HG02642 (cell line): Measurements from ENCODE around the gene WFDC8.
"Not testable (repeated sequence)": the region's sequence is repeated elsewhere in the genome, so short reads cannot be mapped to it uniquely, and the experiment has no call there.

Experiments used
- ATAC-seq: cut with Tn5 transposase; IDR thresholded peaks from one replicate; pipeline ENCODE4 v1.9.1; 2021; ENCODE audit warnings: mild to moderate bottlenecking; ENCODE audit not compliant: unreplicated experiment, poor library complexity

WFDC8 gene

DNA sequence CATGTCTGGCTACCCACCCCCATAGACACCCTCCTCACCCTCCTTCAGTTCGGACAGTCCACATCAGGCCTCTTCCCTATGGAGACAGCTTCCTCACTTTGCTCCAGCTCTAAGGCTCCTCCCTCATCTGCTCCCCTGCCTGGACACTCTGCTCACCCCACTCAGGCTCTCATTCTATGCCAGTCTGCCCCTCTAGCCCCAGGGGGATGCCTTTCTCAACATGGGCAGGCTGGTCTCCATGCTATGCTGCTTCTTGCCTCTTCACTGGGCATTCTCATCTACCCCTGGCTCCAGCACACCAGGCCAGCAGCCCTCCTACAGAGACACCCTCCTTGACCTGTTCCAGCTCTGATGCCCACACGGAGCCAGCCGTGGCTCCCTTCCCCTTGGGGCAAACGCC is at the start of gene WFDC8:
WFDC8 (minus strand) TSS at position 101 of the 400 bp plus-strand sequence; CDS start at position 64, 37 bp downstream.
- ATAC-seq, result no peak

DNA sequence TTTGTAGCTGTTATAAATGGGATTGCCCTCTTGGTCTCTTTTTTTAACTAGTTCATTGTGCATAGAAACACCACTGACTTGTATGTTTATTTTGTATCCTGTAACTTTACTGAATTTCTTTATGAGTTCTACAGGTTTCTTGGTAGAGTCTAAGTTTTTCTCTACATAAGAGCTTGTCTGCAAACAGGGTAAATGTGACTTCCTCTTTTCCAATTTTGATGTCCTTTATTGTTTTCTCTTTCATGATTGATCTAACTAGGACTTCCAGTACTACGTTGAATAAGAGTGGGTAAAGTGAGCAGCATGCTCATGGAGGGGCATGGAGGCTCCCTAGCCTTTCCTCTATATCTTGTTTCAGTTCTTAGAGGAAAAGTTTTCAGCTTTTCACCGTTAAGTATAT is 47.5 kb upstream of the WFDC8 start:
- no peak for ATAC-seq

DNA sequence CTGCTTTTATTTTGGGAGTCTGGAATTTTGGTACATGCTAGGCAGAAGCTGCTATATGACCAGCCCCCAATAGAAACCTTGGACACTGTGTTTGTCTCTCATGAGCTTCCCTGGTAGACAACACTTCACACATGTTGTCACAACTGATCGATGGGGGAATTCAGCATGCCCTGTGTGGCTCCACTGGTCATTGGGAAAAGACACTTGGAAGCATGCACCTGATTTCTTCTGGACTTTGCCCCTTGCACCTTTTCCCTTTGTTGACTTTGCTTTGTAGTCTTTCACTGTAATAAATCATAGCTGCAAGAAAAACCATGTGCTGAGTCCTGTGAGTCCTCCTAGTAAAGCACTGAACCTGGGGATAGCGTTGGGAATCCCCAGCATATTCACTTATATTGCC is 42.5 kb upstream of the WFDC8 start:
- ATAC-seq, result no peak

DNA sequence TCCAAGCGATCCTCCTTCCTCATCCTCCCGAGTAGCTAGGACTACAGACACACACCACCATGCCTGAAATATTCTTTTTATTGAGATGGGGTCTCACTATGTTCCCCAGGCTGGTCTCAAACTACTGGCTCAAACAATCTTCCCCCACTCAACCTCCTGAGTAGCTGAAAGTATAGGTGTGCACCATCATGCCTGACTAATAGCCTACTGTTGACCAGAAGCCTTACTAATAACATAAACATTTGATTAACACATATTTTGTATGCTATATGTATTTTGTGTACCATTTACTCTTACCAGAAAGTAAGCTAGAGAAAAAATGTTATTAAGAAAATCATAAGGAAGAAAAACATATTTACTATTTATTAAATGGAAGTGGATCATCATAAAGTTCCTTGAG is 38.5 kb upstream of the WFDC8 start:
- ATAC-seq, result no peak

DNA sequence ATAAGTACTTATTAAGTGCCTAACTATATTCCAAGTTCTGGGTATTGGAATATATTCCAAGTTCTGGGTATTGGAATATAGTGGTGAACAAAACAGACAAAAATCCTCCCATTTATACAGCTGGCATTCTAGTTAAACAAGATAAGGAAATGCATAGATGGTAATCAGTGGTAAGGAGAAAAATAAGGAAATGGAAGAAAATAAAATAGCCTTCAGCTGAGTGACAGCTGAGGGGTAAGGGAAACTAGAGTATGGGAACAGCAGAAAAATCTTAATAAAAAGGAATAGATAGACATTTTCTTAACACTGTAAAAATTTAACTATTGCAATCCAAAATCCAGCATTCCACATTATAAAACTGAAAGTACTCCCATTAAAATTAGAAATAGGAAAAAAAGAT is 33.2 kb upstream of the WFDC8 start:
- no peak for ATAC-seq

DNA sequence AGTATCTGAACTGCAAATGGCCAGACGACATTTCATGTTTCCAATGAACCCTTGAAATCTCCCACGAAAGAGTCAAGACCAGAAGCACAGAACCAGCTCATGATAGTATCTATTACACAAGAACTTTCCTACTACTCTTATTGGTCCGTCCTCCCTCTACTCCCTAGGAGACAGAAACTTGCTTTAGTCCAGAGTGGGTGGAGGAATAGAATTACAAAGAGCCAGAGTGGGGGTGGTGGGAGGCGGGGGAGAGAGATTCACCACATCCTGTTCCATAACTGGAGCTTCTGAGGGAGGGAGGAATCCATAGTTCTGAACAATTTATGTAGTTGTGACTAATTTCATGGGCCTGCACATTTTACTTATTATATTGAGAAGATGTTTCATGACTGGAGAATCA is 32.0 kb upstream of the WFDC8 start:
- ATAC-seq, result no peak

DNA sequence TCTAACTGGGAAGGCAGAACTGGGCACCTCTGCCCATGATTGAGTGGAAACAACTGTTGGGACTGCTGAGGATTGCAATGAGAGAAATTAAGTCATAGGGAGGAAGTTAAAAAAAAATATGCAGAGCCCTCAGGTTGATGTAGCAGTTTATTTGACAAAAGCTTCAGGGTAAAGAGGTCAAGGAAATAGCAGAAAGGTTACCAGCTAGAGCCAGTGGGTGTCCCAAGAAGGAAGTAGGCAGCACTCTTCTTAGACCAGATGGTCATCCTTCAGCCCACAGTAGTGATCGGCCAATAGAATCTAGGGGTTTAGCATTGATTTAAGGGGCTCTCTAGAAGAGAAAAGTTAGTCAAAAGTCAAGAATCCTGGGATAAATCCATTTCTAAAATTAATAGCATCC is 28.7 kb upstream of the WFDC8 start:
- ATAC-seq, result no peak

DNA sequence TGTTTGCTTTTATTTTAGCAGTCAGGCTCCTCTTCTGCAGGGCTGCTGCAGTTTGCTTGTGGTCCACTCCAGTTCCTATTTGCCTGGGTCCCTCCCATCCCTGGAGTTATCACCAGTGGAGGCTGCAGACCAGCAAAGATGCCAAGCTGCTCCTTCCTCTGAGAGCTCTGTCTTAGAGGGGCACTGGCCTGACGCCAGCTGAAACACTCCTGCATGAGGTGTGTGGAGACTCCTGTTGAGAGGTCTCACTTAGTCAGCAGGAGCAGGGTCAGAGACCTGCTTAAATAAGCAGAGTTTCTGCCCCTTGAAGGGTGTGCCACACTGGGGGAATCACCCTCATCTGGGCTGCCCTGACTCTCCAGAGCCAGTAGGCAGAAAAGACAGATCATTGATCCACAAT is 16.2 kb upstream of the WFDC8 start:
- no peak for ATAC-seq

DNA sequence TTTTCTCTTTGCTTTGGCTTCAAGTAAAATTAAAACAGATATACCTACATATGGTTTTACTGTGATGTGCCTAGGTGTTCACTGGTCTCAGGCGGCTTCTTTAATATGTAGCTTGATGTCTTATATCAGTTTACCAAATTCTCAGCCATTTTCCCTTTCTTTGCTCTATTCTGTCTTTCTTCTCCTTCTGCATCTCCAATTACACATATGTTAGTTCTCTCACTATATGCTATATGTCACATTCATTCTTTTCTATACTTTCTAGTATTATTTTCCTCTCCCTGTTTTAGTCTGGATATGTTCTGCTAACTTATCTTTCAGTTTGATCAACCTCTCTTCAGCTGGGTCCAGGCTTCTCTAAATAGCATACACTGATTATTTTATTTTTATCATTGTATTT is 14.4 kb upstream of the WFDC8 start:
- ATAC-seq, result no peak

DNA sequence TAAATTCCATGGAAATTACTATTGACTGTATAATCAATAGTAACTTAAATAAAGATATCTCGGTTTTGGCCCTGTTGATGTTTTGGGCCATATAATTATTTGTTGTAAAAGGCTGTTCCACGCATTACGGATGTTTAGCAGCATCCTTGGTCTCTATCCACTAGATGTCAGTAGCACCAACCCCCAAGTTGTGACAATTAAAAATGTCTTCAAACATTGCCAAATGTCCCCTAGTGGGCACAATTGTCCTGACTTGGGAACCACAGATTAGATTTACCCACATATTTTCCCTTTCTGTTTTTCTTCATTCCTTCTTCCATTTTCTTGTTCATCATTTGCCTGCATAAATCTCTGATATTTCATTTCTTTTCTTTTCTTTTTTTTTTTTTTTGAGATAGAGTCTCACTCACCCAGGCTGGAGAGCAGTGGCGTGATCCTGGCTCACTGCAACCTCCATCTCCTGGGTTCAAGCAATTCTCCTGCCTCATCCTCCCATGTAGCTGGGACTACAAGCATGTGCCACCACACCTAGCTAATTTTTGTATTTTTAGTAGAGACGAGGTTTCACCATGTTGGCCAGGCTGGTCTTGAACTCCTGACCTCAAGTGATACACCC is 13.6 kb upstream of the WFDC8 start:
- no peak for ATAC-seq

DNA sequence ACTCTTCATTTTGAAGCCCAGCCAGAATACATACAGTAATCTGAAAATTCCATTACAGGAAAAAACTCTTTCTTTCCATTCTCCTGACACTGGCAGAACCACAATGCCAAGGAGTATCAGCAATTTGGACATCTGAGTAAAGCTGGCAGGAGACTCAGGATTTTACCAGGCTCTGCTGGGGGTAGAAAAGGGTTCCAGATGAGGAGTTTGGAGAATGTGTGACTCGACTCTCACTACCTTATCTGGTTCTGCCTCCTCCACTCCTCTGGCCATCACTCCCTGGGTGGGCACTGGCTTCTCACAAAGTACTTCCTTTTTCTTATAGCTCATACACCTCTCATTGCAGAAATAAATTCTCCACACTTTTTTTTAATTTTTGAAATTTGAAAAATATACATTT is 10.6 kb upstream of the WFDC8 start:
- ATAC-seq, result no peak

DNA sequence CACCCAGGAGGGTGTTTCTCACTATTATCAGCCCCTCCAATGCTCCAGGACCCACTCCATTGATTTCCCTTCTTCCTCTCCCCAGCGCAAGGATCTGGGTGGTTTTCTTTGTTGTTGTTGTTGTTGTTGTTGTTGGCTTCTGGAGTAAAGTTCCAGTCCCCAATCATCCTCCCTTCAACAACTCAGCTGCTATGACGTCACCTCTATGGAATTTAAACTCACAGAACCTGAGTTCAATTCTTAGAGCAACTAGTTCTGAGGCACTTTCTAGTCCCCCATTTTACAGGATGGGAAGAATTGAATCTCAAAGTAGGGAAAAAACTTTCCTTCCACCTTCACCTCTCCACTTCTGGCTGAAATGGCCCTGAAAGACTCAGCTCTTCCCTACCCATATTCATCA is 9.7 kb upstream of the WFDC8 start:
- ATAC-seq, result no peak

DNA sequence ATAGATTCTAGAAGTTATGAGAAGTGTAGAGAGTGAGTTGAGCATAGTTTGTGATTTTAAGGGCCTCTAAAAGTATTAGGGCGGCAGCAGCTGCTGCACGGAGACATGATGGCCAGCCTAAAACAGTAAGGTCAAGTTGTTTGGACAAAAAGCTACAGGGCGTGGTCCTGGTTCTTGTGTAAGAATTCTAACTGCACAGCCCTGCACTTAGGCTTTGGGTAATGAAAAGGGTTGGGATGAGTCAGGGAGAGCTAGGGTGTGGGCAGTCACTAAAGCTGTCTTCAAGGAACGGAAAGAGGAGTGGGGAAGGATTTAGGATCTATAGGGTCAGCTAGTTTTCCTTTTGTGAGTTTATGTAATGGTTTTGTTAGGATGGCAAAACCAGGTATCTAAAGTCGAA is 6.9 kb upstream of the WFDC8 start:
- ATAC-seq, result not testable (repeated sequence)

DNA sequence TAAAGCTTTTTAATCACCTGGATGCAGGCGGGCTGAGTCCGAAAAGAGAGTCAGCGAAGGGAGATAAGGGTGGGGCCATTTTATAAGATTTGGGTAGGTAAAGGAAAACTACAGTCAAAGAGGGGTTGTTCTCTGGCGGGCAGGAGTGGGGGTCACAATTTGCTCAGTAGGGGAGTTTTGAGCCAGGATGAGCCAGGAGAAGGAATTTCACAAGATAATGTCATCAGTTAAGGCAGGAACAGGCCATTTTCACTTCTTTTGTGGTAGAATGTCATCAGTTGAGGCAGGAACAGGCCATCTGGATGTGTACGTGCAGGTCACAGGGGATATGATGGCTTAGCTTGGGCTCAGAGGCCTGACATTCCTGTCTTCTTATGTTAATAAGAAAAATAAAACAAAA is 5.2 kb upstream of the WFDC8 start:
- ATAC-seq, result not testable (repeated sequence)

DNA sequence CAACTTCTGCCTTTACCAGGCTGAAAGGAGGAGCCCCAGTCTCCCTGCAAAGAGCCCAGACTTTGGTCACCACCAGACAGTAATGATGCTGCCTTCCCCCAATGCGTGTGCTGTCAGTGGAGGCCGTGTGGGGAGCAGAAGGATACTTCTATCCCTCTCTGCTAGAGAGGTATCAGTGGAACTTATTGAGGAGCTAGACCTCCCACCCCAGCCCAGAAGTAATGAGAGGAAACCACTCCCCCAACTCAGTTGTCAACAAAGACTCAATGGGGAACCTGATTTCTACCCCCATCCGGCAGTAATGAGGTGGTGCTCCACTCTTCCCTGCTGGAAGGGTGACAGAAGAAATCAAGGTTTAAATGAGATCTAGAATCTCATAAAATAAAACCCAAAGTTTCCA is 4.4 kb upstream of the WFDC8 start:
- ATAC-seq, result no peak

DNA sequence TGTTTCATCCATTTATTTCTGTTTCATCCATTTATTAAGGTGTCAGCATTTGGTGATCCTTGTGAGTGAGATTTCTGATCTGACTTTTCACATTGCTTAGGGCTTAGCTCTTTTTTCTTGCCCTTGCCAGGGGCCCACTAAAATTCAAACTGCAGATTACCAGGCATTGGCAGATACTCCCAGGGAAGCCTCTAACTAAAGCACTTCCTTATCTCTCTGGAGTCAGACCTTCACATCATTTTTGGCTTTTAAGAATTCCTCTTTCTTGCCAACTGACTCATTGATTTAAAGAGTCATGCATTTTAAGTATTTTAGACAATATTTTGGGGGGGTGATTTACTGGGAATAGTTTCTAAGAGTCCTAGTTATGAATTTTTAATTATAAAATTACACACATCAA is 2.6 kb upstream of the WFDC8 start:
- no peak for ATAC-seq

DNA sequence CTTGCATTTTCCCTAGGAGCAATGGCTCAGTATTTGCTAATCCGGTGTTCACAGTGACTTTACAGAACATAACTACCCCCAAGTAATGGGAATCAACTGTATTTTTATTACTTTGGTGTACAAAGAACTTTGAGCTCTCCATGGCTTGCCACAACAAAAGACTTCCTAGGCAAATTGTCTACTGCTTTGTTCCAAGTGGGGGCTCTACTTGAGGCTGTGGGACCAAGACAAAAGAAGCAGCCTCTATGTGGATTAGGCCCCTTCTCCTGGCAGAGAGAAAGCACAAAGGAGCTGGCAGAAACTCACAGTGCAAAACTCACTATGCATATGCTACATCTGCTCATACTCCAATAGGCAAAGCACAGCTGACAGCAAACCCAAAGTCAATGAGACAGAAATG is 853 bp downstream of the WFDC8 start:
- ATAC-seq, result no peak

DNA sequence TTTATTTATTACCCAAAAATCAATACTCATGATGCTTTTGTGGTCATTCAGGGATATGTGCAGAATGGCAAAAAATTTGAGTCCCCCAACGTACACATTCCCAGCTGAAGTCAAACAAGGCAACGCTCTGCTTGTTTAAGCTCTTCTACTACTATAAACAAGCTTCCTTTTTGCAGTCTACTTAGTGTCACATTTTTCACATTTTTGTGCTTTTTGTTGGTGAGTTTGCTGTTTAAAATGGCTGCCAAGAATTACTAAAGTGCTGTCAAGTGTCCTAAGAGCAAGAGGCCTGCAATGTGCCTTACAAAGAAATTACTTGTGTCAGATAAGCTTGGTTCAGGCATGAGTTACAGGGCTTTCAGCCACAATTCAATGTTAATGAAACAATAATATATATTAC is 2.1 kb downstream of the WFDC8 start:
- no peak for ATAC-seq

DNA sequence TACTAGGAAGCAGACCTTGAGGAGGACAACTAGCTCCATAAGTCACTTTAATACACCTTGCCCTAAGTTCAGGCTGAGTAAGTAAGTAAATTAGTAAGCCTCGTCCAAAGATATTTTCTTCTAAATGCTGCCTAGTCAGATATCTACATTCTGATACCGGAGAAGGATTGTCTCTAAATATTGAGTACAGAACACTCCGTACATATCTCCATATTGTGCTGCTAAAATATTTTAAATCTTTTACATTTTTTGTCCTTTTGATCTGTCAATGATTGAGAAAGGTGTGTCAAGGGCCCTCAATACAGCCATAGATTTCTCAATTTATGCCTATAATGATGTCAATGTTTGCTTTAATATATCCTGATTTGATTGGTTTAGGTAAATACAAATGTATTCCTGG is 3.2 kb downstream of the WFDC8 start:
- no peak for ATAC-seq

DNA sequence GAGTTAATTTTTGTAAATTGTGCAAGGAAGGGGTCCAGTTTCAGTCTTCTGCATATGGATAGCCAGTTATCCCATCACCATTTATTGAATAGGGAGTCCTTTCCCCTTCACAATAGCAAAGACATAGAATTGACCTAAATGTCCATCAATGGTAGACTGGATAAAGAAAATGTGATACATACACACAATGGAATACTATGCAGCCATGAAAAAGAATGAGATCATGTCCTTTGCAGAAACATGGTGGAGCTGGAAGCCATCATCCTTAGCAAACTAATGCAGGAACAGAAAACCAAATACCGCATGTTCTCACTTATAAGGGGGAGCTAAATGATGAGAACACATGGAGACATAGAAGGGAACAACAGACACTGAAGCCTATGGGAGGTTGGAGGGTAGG is 9.4 kb downstream of the WFDC8 start:
- ATAC-seq, result not testable (repeated sequence)

DNA sequence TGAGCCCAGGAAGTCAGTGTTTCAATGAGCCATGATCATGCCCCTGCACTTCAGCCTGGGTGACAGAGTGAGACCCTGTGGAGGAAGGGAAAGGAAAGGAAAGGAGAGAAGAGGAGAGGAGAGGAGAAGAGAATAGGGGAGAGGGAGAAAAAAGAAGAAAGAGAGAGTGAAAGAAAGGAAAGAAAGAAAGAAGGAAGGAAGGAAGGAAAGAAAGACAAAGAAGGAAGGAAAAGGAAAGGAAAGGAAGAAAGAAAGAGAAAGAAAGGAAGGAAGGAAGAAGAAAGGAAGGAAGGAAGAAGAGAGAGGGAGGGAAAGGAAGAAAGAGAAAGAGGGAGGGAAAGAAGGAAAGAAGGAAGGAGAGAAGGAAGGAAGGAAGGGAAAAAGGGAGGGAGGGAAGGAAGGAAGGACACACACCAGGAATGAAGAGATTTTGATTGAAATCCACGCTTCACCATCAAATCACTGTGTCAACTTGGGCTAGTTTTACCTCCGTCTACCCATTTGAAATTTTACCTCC is 14.3 kb downstream of the WFDC8 start:
- no peak for ATAC-seq

DNA sequence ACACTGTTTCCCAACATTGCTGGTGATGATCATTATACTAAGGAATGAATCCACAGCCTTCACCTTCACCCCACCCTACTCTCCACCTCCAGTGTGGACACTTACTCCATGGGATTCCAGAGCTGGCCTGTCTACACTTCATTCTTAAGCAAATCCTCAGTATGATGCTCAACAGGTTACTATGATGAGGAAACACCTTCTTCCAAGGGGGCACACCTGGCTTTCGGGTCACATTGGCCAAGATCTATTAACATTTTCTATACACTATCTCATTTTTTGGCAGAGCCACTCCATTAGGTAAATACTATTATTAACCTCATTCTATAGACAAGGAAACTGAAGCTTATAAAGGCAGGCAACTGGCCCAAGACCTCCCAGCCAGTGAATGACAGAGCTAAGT is 23.9 kb downstream of the WFDC8 start:
- ATAC-seq, result no peak

DNA sequence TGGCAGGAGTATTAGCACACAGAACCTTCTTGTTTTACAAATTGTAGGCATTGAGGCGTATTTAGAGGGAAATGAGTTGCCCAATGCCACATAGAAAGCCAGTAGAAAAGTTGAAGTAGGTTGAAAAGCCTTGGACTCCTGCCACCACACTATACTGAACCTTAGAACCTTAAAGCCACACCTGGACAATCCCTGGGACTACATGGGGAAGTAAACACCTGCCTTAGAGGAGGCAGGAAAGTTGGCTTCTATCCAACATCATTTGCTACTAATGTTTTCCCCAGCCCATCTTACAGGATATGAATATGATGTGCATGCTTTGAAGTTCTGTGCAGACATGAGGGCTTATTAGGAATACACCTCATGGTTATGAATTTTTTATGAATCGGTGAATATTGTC is 26.6 kb downstream of the WFDC8 start:
- no peak for ATAC-seq
